ENCODE results near the gene PLA2G15.

GRCh38 chr16:68297908-68298307 is 52.7 kb downstream of the PLA2G15 start:
- TF ChIP-seq CTCF (IDR thresholded peaks at IDR 0.05): no peak
- no peak for TF ChIP-seq POLR2A (IDR thresholded peaks at IDR 0.05)
